WTC11 (cell line): ENCODE results near the gene TNP2. TPM values are rescaled to one million over a fixed set of nuclear protein-coding genes. Genes with fewer than 3 reads are reported as not detected.

ENCODE experiments used
- ATAC-seq: fragments of 200-7000 bp; cut with Tn5 transposase; 2 replicates; pipeline ENCODE4 v1.10.0; 2021; ENCODE audit warnings: mild to moderate bottlenecking, moderate library complexity
- CTCF ChIA-PET: fragments of 300-600 bp; sonication (Branson Sonifier 250); formaldehyde crosslinking; loops from one replicate; lab custom pipeline; 2021; ENCODE audit warnings: antibody characterized with exemption; lab: Charles Lee
- POLR2A ChIA-PET: fragments of 350-600 bp; sonication (Branson Sonifier 250); formaldehyde crosslinking; loops from one replicate; lab custom pipeline; 2021; ENCODE audit warnings: antibody characterized with exemption; lab: Charles Lee
- DNase-seq: peaks from one replicate; pipeline ENCODE4 v3.0.0; 2021; ENCODE audit warnings: low spot score
- H3K27ac Mint-ChIP-seq: 2 replicates; pipeline ENCODE4 v1.8.0; 2021; ENCODE audit warnings: mixed read lengths
- H3K27me3 Mint-ChIP-seq: 2 replicates; pipeline ENCODE4 v1.8.0; 2021; ENCODE audit warnings: low read depth, mild to moderate bottlenecking, moderate library complexity, mixed read lengths
- H3K36me3 Mint-ChIP-seq: 2 replicates; pipeline ENCODE4 v1.8.0; 2021; ENCODE audit warnings: mixed read lengths
- H3K4me1 Mint-ChIP-seq: 2 replicates; pipeline ENCODE4 v1.8.0; 2022; ENCODE audit warnings: mixed read lengths
- H3K4me3 Mint-ChIP-seq: 2 replicates; pipeline ENCODE4 v1.8.0; 2021; ENCODE audit warnings: mild to moderate bottlenecking, moderate library complexity, mixed read lengths
- H3K9me3 Mint-ChIP-seq: 2 replicates; pipeline ENCODE4 v1.8.0; 2021; ENCODE audit warnings: mixed read lengths
- CREB1 ChIP-seq: sonication (generic); formaldehyde crosslinking; IDR thresholded peaks from 2 replicates; pipeline ENCODE4 v1.8.0; 2023; ENCODE audit warnings: mild to moderate bottlenecking, missing genetic modification reagents
- HMGA2 ChIP-seq: fragments of 250-450 bp; sonication (Bioruptor Pico); IDR thresholded peaks from 2 replicates; pipeline ENCODE4 v1.4.0; 2021; ENCODE audit warnings: mild to moderate bottlenecking, moderate library complexity
- IRF2 ChIP-seq: sonication (generic); formaldehyde crosslinking; IDR thresholded peaks from 2 replicates; pipeline ENCODE4 v1.8.0; 2022; ENCODE audit warnings: low read depth, missing genetic modification reagents, borderline replicate concordance
- JAZF1 ChIP-seq: fragments of 250-450 bp; sonication (Bioruptor Pico); IDR thresholded peaks from 2 replicates; pipeline ENCODE4 v1.9.0; 2021; ENCODE audit warnings: moderate library complexity, mild to moderate bottlenecking, inconsistent platforms
- NR2C2 ChIP-seq: sonication (generic); formaldehyde crosslinking; IDR thresholded peaks from 2 replicates; pipeline ENCODE4 v1.8.0; 2022; ENCODE audit warnings: mild to moderate bottlenecking, missing genetic modification reagents
- PRRX2 ChIP-seq: fragments of 250-450 bp; sonication (Bioruptor Pico); IDR thresholded peaks from 2 replicates; pipeline ENCODE4 v1.8.0; 2021; ENCODE audit warnings: mild to moderate bottlenecking
- RORB ChIP-seq: fragments of 250-450 bp; sonication (Bioruptor Pico); IDR thresholded peaks from 2 replicates; pipeline ENCODE4 v1.9.0; 2021; ENCODE audit warnings: mild to moderate bottlenecking
- SMAD3 ChIP-seq: sonication (generic); formaldehyde crosslinking; IDR thresholded peaks from 2 replicates; pipeline ENCODE4 v1.8.0; 2022; ENCODE audit warnings: missing genetic modification reagents, mild to moderate bottlenecking, borderline replicate concordance
- TCF7 ChIP-seq: sonication (generic); formaldehyde crosslinking; IDR thresholded peaks from 2 replicates; pipeline ENCODE4 v1.8.0; 2022; ENCODE audit warnings: mild to moderate bottlenecking, low read depth, missing genetic modification reagents, moderate library complexity
- TEAD1 ChIP-seq: sonication (generic); formaldehyde crosslinking; IDR thresholded peaks from 2 replicates; pipeline ENCODE4 v1.8.0; 2022; ENCODE audit warnings: mild to moderate bottlenecking, missing genetic modification reagents
- TEAD4 ChIP-seq: sonication (generic); formaldehyde crosslinking; IDR thresholded peaks from 2 replicates; pipeline ENCODE4 v1.8.0; 2022; ENCODE audit warnings: mild to moderate bottlenecking, missing genetic modification reagents
- ZNF138 ChIP-seq: sonication (generic); formaldehyde crosslinking; conservative IDR thresholded peaks from 2 replicates; pipeline ENCODE4 v1.8.1; 2022; ENCODE audit warnings: mild to moderate bottlenecking, moderate library complexity, missing genetic modification reagents
- ZNF423 ChIP-seq: fragments of 250-450 bp; sonication (Bioruptor Pico); IDR thresholded peaks from 2 replicates; pipeline ENCODE4 v2.1.2; 2022; ENCODE audit warnings: mild to moderate bottlenecking, moderate library complexity
- ZNF671 ChIP-seq: fragments of 250-450 bp; sonication (Bioruptor Pico); IDR thresholded peaks from 2 replicates; pipeline ENCODE4 v1.8.0; 2021; ENCODE audit warnings: mild to moderate bottlenecking
- total RNA-seq: library from RNA; stranded (reverse); gene quantifications from 3 replicates; pipeline ENCODE4 v1.2.3, GENCODE V29; 2021
- TF ChIP-seq, protein P1 (sequence below): sonication (generic); formaldehyde crosslinking; IDR thresholded peaks from 2 replicates; pipeline ENCODE4 v1.8.0; 2022; ENCODE audit warnings: mild to moderate bottlenecking, missing genetic modification reagents
- TF ChIP-seq, protein P2 (sequence below): sonication (generic); formaldehyde crosslinking; IDR thresholded peaks from 2 replicates; pipeline ENCODE4 v1.8.0; 2022; ENCODE audit warnings: mild to moderate bottlenecking, missing genetic modification reagents
- TF ChIP-seq, protein P3 (sequence below): sonication (generic); formaldehyde crosslinking; IDR thresholded peaks from 2 replicates; pipeline ENCODE4 v1.8.0; 2022; ENCODE audit warnings: missing genetic modification reagents
- TF ChIP-seq, protein P4 (sequence below): fragments of 250-450 bp; sonication (Bioruptor Pico); IDR thresholded peaks from 2 replicates; pipeline ENCODE4 v1.9.0; 2021; ENCODE audit warnings: mild to moderate bottlenecking
- TF ChIP-seq, protein P5 (sequence below): fragments of 250-450 bp; sonication (Bioruptor Pico); conservative IDR thresholded peaks from 2 replicates; pipeline ENCODE4 v1.9.0; 2021; ENCODE audit warnings: mild to moderate bottlenecking
- TF ChIP-seq, protein P6 (sequence below): sonication (generic); formaldehyde crosslinking; IDR thresholded peaks from 2 replicates; pipeline ENCODE4 v1.8.1; 2023; ENCODE audit warnings: mild to moderate bottlenecking, moderate library complexity, missing genetic modification reagents

TNP2 gene
- total RNA-seq, 1 experiment from 2014 or later: not detected

DNA sequence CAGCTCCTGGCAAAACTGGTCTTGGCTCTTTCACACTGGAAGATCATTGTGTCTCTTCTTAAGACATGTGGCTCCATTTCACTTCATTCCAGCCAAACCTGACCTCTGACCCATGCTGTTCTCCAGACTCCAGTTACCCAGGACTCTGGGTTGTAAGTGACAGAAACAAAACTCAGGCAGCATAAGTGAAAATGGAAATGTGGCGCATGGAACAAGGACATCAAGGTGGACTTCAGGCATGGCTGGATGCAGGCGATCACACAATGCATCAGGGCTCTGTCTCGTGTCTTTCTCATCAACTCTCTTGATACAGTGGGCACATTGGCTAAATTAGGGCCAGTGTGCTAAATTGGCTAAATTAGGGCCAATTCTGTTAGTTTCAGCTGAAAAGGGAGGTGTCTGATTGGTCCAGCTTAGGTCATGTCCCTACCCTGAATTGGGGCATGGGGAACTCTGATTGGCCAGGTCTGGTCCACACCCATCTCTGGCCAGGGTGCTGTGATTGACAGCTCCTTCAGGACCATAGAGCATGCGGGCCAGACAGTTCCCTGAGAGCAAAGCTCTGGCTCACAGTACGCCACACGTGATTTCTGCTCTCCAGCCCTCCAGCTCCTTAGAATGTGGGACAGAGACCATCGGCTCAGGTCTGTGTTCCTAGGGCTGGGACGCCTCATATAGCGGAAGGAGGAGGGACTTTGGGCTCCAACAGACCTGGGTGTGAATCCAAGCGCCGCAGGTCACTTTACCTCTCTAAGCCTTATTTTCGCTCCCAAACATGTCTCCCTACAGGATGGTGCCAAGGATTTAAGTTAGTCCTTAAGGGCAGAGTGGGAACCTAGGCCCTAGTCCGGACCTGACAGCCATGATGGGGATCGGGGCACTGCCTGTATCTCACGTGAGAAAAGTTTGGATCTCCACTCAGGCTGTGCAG, 30.6 kb downstream of the TNP2 start:
- peak; percentile 82 for ATAC-seq
- Mint-ChIP-seq H3K9me3 (peaks cover 5% of the 10 kb centered on the region), H3K36me3 (no peaks in the 10 kb centered on the region), H3K4me3 (no peak overlapping the region), H3K27me3 (no peaks in the 10 kb centered on the region; the same call in 1 of the 2 replicates), H3K27ac (no peak overlapping the region), H3K4me1 (peaks cover 5% of the 10 kb centered on the region)
- DNase-seq: no peak
- POLR2A ChIA-PET: interaction anchor here (0.5 to 0.7 kb wide), 3 partner anchors 18 to 158 kb away, joined by 3 to 4 read pairs (median 4); partner anchors contain the start of gene SOCS1
- CTCF ChIA-PET: interaction anchor here (1.0 kb wide), 2 partner anchors 17 to 78 kb away, joined by 4 to 6 read pairs; partner anchors contain the start of gene SOCS1
- TF ChIP-seq, protein P1, sequence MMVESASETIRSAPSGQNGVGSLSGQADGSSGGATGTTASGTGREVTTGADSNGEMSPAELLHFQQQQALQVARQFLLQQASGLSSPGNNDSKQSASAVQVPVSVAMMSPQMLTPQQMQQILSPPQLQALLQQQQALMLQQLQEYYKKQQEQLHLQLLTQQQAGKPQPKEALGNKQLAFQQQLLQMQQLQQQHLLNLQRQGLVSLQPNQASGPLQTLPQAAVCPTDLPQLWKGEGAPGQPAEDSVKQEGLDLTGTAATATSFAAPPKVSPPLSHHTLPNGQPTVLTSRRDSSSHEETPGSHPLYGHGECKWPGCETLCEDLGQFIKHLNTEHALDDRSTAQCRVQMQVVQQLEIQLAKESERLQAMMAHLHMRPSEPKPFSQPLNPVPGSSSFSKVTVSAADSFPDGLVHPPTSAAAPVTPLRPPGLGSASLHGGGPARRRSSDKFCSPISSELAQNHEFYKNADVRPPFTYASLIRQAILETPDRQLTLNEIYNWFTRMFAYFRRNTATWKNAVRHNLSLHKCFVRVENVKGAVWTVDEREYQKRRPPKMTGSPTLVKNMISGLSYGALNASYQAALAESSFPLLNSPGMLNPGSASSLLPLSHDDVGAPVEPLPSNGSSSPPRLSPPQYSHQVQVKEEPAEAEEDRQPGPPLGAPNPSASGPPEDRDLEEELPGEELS (CRISPR knock-in tag): no peak
- no peak for TF ChIP-seq HMGA2 (CRISPR knock-in tag)
- TF ChIP-seq, protein P2, sequence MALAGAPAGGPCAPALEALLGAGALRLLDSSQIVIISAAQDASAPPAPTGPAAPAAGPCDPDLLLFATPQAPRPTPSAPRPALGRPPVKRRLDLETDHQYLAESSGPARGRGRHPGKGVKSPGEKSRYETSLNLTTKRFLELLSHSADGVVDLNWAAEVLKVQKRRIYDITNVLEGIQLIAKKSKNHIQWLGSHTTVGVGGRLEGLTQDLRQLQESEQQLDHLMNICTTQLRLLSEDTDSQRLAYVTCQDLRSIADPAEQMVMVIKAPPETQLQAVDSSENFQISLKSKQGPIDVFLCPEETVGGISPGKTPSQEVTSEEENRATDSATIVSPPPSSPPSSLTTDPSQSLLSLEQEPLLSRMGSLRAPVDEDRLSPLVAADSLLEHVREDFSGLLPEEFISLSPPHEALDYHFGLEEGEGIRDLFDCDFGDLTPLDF (CRISPR knock-in tag): no peak
- TF ChIP-seq IRF2 (CRISPR knock-in tag): no peak
- no peak for TF ChIP-seq PRRX2
- TF ChIP-seq, protein P3, sequence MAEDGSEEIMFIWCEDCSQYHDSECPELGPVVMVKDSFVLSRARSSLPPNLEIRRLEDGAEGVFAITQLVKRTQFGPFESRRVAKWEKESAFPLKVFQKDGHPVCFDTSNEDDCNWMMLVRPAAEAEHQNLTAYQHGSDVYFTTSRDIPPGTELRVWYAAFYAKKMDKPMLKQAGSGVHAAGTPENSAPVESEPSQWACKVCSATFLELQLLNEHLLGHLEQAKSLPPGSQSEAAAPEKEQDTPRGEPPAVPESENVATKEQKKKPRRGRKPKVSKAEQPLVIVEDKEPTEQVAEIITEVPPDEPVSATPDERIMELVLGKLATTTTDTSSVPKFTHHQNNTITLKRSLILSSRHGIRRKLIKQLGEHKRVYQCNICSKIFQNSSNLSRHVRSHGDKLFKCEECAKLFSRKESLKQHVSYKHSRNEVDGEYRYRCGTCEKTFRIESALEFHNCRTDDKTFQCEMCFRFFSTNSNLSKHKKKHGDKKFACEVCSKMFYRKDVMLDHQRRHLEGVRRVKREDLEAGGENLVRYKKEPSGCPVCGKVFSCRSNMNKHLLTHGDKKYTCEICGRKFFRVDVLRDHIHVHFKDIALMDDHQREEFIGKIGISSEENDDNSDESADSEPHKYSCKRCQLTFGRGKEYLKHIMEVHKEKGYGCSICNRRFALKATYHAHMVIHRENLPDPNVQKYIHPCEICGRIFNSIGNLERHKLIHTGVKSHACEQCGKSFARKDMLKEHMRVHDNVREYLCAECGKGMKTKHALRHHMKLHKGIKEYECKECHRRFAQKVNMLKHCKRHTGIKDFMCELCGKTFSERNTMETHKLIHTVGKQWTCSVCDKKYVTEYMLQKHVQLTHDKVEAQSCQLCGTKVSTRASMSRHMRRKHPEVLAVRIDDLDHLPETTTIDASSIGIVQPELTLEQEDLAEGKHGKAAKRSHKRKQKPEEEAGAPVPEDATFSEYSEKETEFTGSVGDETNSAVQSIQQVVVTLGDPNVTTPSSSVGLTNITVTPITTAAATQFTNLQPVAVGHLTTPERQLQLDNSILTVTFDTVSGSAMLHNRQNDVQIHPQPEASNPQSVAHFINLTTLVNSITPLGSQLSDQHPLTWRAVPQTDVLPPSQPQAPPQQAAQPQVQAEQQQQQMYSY (CRISPR knock-in tag): no peak
- TF ChIP-seq, all 79 proteins: peak for 0

DNA sequence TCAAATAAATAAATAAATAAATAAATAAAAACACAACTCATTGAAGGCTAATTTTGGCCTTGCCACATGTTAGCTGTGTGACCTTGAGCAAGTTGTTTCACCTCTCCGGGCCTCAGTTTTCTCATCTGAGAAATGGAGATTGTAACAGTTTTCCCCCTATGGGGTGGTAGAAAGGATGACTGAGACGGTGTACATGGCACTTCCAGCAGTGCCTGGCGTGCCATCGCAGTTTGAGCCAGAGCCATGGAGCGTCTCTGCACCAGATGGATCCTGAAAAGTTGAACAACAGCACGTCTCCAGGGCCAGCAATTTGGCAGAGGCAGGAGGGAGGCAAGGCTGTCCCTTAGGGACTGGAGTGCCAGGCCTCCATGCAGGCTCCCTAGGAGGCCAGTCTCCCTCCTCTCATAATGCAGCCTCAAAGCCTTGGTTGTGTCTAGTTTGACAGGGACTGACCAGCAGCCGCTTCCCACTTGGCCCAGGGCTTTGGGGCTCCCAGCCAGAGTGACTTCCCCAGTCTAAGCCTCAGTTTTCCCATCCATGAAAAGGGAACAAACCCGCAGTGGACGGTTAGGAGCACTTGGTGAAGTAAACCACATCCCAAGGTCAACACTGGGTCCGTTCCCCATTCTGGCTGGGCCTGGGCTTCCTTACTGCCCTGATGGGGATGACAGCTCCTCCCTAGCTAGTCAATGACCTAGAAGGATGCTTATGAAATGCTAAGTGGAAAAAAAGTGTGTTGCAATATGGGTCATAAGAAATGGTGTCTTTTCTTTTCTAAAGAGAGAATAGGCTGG, 32.5 kb downstream of the TNP2 start:
- no peak for ATAC-seq
- Mint-ChIP-seq H3K4me3 (no peak overlapping the region), H3K27ac (no peak overlapping the region), H3K4me1 (peaks cover 9% of the 10 kb centered on the region), H3K9me3 (peaks cover 5% of the 10 kb centered on the region), H3K27me3 (no peaks in the 10 kb centered on the region; the same call in 1 of the 2 replicates), H3K36me3 (no peaks in the 10 kb centered on the region)
- no peak for DNase-seq
- CTCF ChIA-PET: interaction anchor here (0.8 kb wide), 1 partner anchor 265 kb away, joined by 3 read pairs; no protein-coding TSS in a partner anchor
- POLR2A ChIA-PET: interaction anchor here (0.7 kb wide), 1 partner anchor 327 kb away, joined by 3 read pairs; no protein-coding TSS in a partner anchor
- TF ChIP-seq ZNF138: no peak
- TF ChIP-seq JAZF1 (CRISPR knock-in tag): no peak
- no peak for TF ChIP-seq TEAD4 (CRISPR knock-in tag)
- no peak for TF ChIP-seq RORB (CRISPR knock-in tag)
- TF ChIP-seq, protein P4, sequence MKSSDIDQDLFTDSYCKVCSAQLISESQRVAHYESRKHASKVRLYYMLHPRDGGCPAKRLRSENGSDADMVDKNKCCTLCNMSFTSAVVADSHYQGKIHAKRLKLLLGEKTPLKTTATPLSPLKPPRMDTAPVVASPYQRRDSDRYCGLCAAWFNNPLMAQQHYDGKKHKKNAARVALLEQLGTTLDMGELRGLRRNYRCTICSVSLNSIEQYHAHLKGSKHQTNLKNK: no peak
- TF ChIP-seq, protein P5, sequence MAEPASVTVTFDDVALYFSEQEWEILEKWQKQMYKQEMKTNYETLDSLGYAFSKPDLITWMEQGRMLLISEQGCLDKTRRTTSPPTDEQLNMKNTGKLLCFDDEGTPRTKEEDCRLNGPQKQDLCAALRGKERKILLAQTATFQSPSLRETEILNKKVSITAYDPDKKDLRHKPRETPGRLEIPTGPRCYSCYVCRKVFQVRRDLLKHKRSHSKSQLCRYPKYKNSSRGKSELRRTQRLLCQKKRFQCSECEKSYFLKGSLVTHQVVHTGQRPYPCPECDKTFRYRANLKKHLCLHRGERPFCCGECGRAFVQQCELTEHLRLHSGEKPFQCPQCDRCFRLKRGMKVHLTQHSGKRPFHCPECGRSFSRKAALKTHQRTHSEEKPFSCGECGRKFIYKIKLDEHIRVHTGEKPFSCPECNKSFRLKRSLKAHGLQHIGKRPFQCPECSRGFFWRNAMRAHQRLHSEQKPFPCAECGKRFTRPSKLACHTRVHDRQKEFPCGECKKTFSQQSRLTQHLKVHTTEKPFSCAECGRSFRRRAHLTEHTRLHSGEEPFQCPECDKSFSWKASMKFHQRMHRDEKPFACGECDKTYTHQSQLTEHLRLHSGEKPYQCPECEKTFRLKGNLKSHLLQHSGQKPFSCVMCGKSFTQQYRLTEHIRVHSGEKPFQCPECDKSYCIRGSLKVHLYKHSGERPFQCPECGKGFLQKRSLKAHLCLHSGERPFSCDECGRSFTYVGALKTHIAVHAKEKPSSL (CRISPR knock-in tag): no peak
- TF ChIP-seq TEAD1 (CRISPR knock-in tag): no peak
- no peak for TF ChIP-seq ZNF423
- no peak for TF ChIP-seq ZNF671 (CRISPR knock-in tag)
- TF ChIP-seq TCF7 (CRISPR knock-in tag): no peak
- no peak for TF ChIP-seq CREB1 (CRISPR knock-in tag)
- no peak for TF ChIP-seq SMAD3
- TF ChIP-seq, protein P6, sequence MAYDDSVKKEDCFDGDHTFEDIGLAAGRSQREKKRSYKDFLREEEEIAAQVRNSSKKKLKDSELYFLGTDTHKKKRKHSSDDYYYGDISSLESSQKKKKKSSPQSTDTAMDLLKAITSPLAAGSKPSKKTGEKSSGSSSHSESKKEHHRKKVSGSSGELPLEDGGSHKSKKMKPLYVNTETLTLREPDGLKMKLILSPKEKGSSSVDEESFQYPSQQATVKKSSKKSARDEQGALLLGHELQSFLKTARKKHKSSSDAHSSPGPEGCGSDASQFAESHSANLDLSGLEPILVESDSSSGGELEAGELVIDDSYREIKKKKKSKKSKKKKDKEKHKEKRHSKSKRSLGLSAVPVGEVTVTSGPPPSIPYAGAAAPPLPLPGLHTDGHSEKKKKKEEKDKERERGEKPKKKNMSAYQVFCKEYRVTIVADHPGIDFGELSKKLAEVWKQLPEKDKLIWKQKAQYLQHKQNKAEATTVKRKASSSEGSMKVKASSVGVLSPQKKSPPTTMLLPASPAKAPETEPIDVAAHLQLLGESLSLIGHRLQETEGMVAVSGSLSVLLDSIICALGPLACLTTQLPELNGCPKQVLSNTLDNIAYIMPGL (CRISPR knock-in tag): no peak
- no peak for TF ChIP-seq NR2C2 (CRISPR knock-in tag)
